Measurements from ENCODE around the gene UBAC2. TPM values are rescaled to one million over a fixed set of nuclear protein-coding genes. Genes with fewer than 3 reads are reported as not detected.

The UBAC2 gene
- total and polyA plus RNA-seq, 2 of the 8 experiments (the other 6 are each of a cell fraction or from before 2014, with no cell fraction given) = 75.9 to 76.9 TPM

GRCh38 chr13:99382428-99383133 lies 181.9 kb downstream of the UBAC2 start (continued):
- TF ChIP-seq CHD7 (IDR thresholded peaks at IDR 0.05; ENCODE audit: insufficient replicate concordance, low read length) (no peak), POLR2AphosphoS5 (IDR thresholded peaks at IDR 0.05; ENCODE audit: low read depth, low read length) (no peak)
